Prostate gland (tissue), 2 donors: ENCODE data around the gene FTCD. TPM values are rescaled to one million over a fixed set of nuclear protein-coding genes. Genes with fewer than 3 reads are reported as not detected.

Experiments
- DNase-seq: peaks from one replicate; pipeline ENCODE4 v3.0.0-alpha.2; 2019; ENCODE audit warnings: low spot score
- H3K27ac ChIP-seq, 2 donors: fragments of 200-600 bp; sonication (generic); 2 replicates each; pipeline ENCODE4 v1.5.1; 2017 to 2019
- H3K27me3 ChIP-seq: fragments of 200-600 bp; sonication (generic); replicated peaks from 2 replicates; pipeline ENCODE4 v1.5.1; 2019; ENCODE audit not compliant: insufficient read depth
- H3K36me3 ChIP-seq, 2 donors: fragments of 200-600 bp; sonication (generic); 1 replicate in 1 of 2; 2 replicates in 1 of 2; pipeline versions ENCODE4 v1.5.1 to v1.8.1; 2017 to 2019
- H3K4me1 ChIP-seq: fragments of 200-600 bp; sonication (generic); replicated peaks from 2 replicates; pipeline ENCODE4 v1.5.1; 2019
- H3K4me3 ChIP-seq, 2 donors: fragments of 200-600 bp; sonication (generic); 2 replicates each; pipeline ENCODE4 v1.5.1; 2017 to 2019
- H3K9me3 ChIP-seq: fragments of 200-600 bp; sonication (generic); 2 replicates; pipeline ENCODE4 v1.5.1; 2017
- POLR2A ChIP-seq: fragments of 450-650 bp; IDR thresholded peaks from one replicate; pipeline ENCODE4 v1.6.1; 2016; ENCODE audit warnings: antibody characterized with exemption, mild to moderate bottlenecking
- POLR2AphosphoS5 ChIP-seq: sonication (generic); formaldehyde crosslinking; IDR thresholded peaks from one replicate; pipeline ENCODE4 v1.6.1; 2017; ENCODE audit warnings: antibody characterized with exemption
- WGBS: methylation state at CpG from one replicate; pipeline ENCODE4 v1.1.5; 2018; 5-methylcytosine and 5-hydroxymethylcytosine counted together
- intact Hi-C: fragments of 100-400 bp; cut with DNase I; formaldehyde crosslinking; loops from one replicate; pipeline ENCODE4 v1.14.2; 2022
- total RNA-seq, 2 donors: library from RNA; depleted of rRNA; stranded (reverse); fragments of >200 nt; gene quantifications; one replicate each; pipeline ENCODE4 v1.1.0, GENCODE V29; 2016
- TF ChIP-seq, protein P1 (sequence below), 4 experiments: fragments of 200-600 bp in 2 of 4; fragments of 450-650 bp in 2 of 4; sonication (generic) in 2 of 4; IDR thresholded peaks; 1 replicate in 3 of 4; 2 replicates in 1 of 4; pipeline ENCODE4 v1.5.1; 2016 to 2019; ENCODE audit warnings: antibody characterized with exemption in 4 of 4, mild to moderate bottlenecking in 2 of 4, moderate library complexity in 2 of 4

Gene FTCD
- total RNA-seq, 2 donors from 2014 or later = 1.4 to 19.0 TPM

DNA sequence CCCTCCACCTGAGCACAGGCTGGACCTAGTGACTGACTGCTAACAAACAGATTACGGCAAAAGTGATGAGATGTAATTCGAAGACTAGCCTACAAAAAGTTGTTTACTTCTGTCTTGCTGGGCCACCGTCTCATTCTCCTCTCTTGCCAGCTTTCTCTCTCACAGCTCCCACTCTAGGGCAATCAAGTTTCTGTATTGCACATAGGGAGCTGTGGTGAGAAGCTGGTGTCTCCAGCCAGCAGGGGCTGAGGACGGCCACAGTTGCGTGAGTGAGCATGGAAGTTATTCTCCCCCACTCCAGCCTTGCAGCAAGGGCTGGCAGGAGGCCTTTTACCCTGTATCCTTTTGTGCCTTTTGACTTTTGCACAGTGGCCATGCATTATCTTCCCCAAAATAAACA, 66.1 kb downstream of the FTCD start:
- intact Hi-C loops = no loop called here
- WGBS = 53% methylated on average over 5 of the region's 5 CpGs
- Histone ChIP-seq H3K4me3 (no peak overlapping the region), H3K36me3 (no peaks in the 10 kb centered on the region), H3K9me3 (no peaks in the 10 kb centered on the region), H3K4me1 (no peaks in the 10 kb centered on the region), H3K27ac (no peak overlapping the region), H3K27me3 (no peaks in the 10 kb centered on the region)
- TF ChIP-seq POLR2AphosphoS5 (no peak), POLR2A (no peak)
- TF ChIP-seq, protein P1, sequence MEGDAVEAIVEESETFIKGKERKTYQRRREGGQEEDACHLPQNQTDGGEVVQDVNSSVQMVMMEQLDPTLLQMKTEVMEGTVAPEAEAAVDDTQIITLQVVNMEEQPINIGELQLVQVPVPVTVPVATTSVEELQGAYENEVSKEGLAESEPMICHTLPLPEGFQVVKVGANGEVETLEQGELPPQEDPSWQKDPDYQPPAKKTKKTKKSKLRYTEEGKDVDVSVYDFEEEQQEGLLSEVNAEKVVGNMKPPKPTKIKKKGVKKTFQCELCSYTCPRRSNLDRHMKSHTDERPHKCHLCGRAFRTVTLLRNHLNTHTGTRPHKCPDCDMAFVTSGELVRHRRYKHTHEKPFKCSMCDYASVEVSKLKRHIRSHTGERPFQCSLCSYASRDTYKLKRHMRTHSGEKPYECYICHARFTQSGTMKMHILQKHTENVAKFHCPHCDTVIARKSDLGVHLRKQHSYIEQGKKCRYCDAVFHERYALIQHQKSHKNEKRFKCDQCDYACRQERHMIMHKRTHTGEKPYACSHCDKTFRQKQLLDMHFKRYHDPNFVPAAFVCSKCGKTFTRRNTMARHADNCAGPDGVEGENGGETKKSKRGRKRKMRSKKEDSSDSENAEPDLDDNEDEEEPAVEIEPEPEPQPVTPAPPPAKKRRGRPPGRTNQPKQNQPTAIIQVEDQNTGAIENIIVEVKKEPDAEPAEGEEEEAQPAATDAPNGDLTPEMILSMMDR (IDR thresholded peaks at IDR 0.05) = no peak
- no peak for DNase-seq

- no peak for TF ChIP-seq POLR2AphosphoS5
- no peak for TF ChIP-seq POLR2A
- DNase-seq = no peak
- Histone ChIP-seq H3K9me3 (no peaks in the 10 kb centered on the region), H3K27ac (no peak overlapping the region), H3K4me3 (no peak overlapping the region), H3K36me3 (no peaks in the 10 kb centered on the region), H3K4me1 (no peaks in the 10 kb centered on the region), H3K27me3 (no peaks in the 10 kb centered on the region)
- intact Hi-C loops = no loop called here
- WGBS = 98% methylated on average over 2 of the region's 2 CpGs
These were observed 67.2 kb downstream of the FTCD start for GRCh38 chr21:46088189-46088588.

DNA sequence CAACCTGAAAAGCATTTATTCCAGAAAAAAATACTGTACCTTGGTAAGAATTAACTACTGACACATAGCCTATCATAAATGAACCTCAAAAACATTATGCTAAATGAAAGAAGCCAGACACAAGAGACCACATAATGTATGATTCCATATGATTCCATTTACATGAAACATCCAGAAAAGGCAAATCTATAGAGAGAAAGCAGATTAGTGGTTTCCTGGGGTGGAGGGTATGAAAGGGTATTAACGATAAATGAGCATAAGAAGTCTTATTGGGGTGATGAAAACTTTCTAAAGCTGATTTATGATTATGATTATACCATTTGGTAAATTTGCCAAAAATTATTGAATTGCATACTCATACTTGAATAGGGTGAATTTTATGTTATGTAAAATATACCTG, 67.7 kb downstream of the FTCD start:
- no peaks in the 10 kb centered on the region for H3K27me3 ChIP-seq
- intact Hi-C loops = no loop called here
- no peak overlapping the region for H3K4me3 ChIP-seq
- no peak for DNase-seq
- H3K36me3 ChIP-seq = no peaks in the 10 kb centered on the region
- no peaks in the 10 kb centered on the region for H3K9me3 ChIP-seq
- no peaks in the 10 kb centered on the region for H3K4me1 ChIP-seq
- TF ChIP-seq, protein P1 (IDR thresholded peaks at IDR 0.05) = no peak
- TF ChIP-seq POLR2A (no peak), POLR2AphosphoS5 (no peak)
- WGBS = 86% methylated on average over 1 of the region's 1 CpG
- H3K27ac ChIP-seq = no peak overlapping the region

Other genes with a start within 250 kb of the FTCD start
- gene COL6A1, start 173.8 kb downstream of the FTCD start, total RNA-seq = 100 to 1,000 TPM; 163 to 265 TPM
- 100 to 1,000 TPM; 198 to 474 TPM for gene COL6A2, start 57.5 kb downstream of the FTCD start, total RNA-seq
- gene SPATC1L, start 28.9 kb upstream of the FTCD start, total RNA-seq = 10 to 100 TPM; 42.0 to 79.4 TPM
- 100 to 1,000 TPM in 1 of 2 donors, 10 to 100 TPM in 1; 95.5 to 145 TPM for gene LSS, start 73.2 kb upstream of the FTCD start, total RNA-seq
- gene MCM3AP, start 130.0 kb upstream of the FTCD start, total RNA-seq = 100 to 1,000 TPM; 107 to 120 TPM
- gene YBEY, start 130.8 kb upstream of the FTCD start, total RNA-seq = 10 to 100 TPM; 28.5 to 30.0 TPM
- 1 to 10 TPM; 4.0 to 8.9 TPM for gene C21orf58, start 168.3 kb upstream of the FTCD start, total RNA-seq
- gene PCNT, start 168.6 kb upstream of the FTCD start, total RNA-seq = 10 to 100 TPM; 33.8 to 70.9 TPM